OCI-LY1 (cell line): Measurements from ENCODE around the gene SNX27.

Experiments used
- H2AFZ ChIP-seq: fragments of 200-600 bp; sonication (generic), shearing (Covaris generic); 2 replicates; pipeline ENCODE4 v1.6.0; 2014; ENCODE audit warnings: antibody characterized with exemption, mild to moderate bottlenecking, low read length
- H3F3A ChIP-seq: fragments of 200-600 bp; sonication (generic), shearing (Covaris generic); 2 replicates; pipeline ENCODE4 v1.6.0; 2014; ENCODE audit warnings: mild to moderate bottlenecking, antibody characterized with exemption, low read length, moderate library complexity; ENCODE audit not compliant: insufficient read depth
- H3K27ac ChIP-seq: fragments of 200-600 bp; sonication (generic); 2 replicates; pipeline ENCODE4 v1.5.1; 2014; ENCODE audit warnings: low read length, mixed run types, mild to moderate bottlenecking, low read depth; ENCODE audit not compliant: poor library complexity, severe bottlenecking
- H3K27me3 ChIP-seq: fragments of 200-600 bp; sonication (generic); 2 replicates; pipeline ENCODE4 v1.6.0; 2014; ENCODE audit warnings: antibody characterized with exemption, mild to moderate bottlenecking, low read length, moderate library complexity; ENCODE audit not compliant: insufficient read depth
- H3K36me3 ChIP-seq: fragments of 200-600 bp; sonication (generic); 2 replicates; pipeline ENCODE4 v1.6.1; 2014; ENCODE audit warnings: mild to moderate bottlenecking, antibody characterized with exemption, low read length, moderate library complexity, mixed read lengths; ENCODE audit not compliant: insufficient read depth
- H3K4me1 ChIP-seq: fragments of 200-600 bp; sonication (generic); 2 replicates; pipeline ENCODE4 v1.5.1; 2014; ENCODE audit warnings: mild to moderate bottlenecking, low read length, moderate library complexity; ENCODE audit not compliant: insufficient read depth, severe bottlenecking
- H3K4me2 ChIP-seq: fragments of 200-600 bp; sonication (generic), shearing (Covaris generic); 2 replicates; pipeline ENCODE4 v1.6.1; 2014; ENCODE audit warnings: low read length
- H3K4me3 ChIP-seq: fragments of 200-600 bp; sonication (generic); 2 replicates; pipeline ENCODE4 v1.5.1; 2014; ENCODE audit warnings: low read length, low read depth, mild to moderate bottlenecking, mixed read lengths; ENCODE audit not compliant: poor library complexity, severe bottlenecking
- H3K79me2 ChIP-seq: fragments of 200-600 bp; shearing (Covaris generic); 2 replicates; pipeline ENCODE4 v1.6.1; 2016; ENCODE audit warnings: mixed run types, low read length, mixed read lengths; ENCODE audit not compliant: insufficient read depth
- H3K9ac ChIP-seq: fragments of 200-600 bp; sonication (generic), shearing (Covaris generic); 2 replicates; pipeline ENCODE4 v1.6.1; 2014; ENCODE audit warnings: mild to moderate bottlenecking, low read length, mixed read lengths
- H3K9me2 ChIP-seq: fragments of 200-600 bp; sonication (generic), shearing (Covaris generic); 2 replicates; pipeline ENCODE4 v1.6.1; 2014; ENCODE audit warnings: low read depth, mild to moderate bottlenecking, low read length, mixed read lengths
- H3K9me3 ChIP-seq: fragments of 200-600 bp; shearing (Covaris generic); 2 replicates; pipeline ENCODE4 v1.6.1; 2014; ENCODE audit warnings: low read length, mixed read lengths
- H4K20me1 ChIP-seq: fragments of 200-600 bp; sonication (generic), shearing (Covaris generic); 2 replicates; pipeline ENCODE4 v1.6.0; 2016; ENCODE audit warnings: mild to moderate bottlenecking, low read length; ENCODE audit not compliant: insufficient read depth
- CTCF ChIP-seq: fragments of 200-600 bp; sonication (generic), shearing (Covaris generic); IDR thresholded peaks from 2 replicates; pipeline ENCODE4 v1.5.1; 2017; ENCODE audit warnings: mild to moderate bottlenecking, antibody characterized with exemption, low read length, moderate library complexity, mixed read lengths
- EZH2 ChIP-seq: fragments of 200-600 bp; sonication (generic), shearing (Covaris generic); IDR thresholded peaks from 2 replicates; pipeline ENCODE4 v1.8.0; 2017; ENCODE audit warnings: borderline replicate concordance, mixed run types, mild to moderate bottlenecking, antibody characterized with exemption, low read length, moderate library complexity, mixed read lengths

Gene SNX27

GRCh38 chr1:151574575-151575529, 37.0 kb upstream of the SNX27 start:
- Histone ChIP-seq H3K27ac (no peak overlapping the region), H3K36me3 (0 out of 2 replicates have a peak, but pooled peaks cover under 1% of the 10 kb centered on the region)

DNA sequence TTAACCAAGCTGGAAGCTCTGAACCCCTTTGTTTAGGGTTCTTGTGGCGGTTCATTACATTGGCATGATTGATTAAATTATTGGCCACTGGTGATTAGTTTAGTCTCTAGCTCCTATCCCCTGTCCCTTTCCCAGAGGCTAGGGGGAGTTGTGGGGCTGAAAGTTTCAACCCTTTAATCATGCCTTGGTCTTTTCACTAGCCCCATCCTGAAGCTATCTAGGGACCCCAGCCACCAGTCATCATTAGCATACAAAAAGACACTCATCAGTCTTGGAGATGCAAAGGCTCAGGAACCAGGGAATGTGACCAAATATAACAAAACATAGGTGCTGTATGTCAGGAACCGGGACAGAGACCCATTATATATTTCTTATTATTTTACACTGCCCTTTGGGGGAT, 34.7 kb upstream of the SNX27 start:
- 0 out of 2 replicates have a peak, but pooled peaks cover 3% of the 10 kb centered on the region for H3K36me3 ChIP-seq
- no peaks in the 10 kb centered on the region for H3F3A ChIP-seq
- H3K4me2 ChIP-seq: no peak overlapping the region
- no peaks in the 10 kb centered on the region for H3K4me1 ChIP-seq
- no peaks in the 10 kb centered on the region for H3K9me2 ChIP-seq
- H4K20me1 ChIP-seq: no peaks in the 10 kb centered on the region
- H3K4me3 ChIP-seq: no peak overlapping the region
- H3K79me2 ChIP-seq: no peaks in the 10 kb centered on the region
- TF ChIP-seq EZH2: no peak
- no peak for TF ChIP-seq CTCF
- H3K27ac ChIP-seq: no peak overlapping the region
- H3K27me3 ChIP-seq: no peaks in the 10 kb centered on the region
- no peak overlapping the region for H3K9ac ChIP-seq
- H3K9me3 ChIP-seq: no peaks in the 10 kb centered on the region
- no peak overlapping the region for H2AFZ ChIP-seq

More at GRCh38 chr1:151574575-151575529, 37.0 kb upstream of the SNX27 start:
- H3K4me1 ChIP-seq: no peaks in the 10 kb centered on the region
- no peak overlapping the region for H3K4me3 ChIP-seq
- no peak overlapping the region for H3K4me2 ChIP-seq
- H3K27me3 ChIP-seq: no peaks in the 10 kb centered on the region
- TF ChIP-seq EZH2: no peak
- no peak for TF ChIP-seq CTCF
- H3K79me2 ChIP-seq: no peaks in the 10 kb centered on the region
- no peaks in the 10 kb centered on the region for H3K9me3 ChIP-seq
- H3K9me2 ChIP-seq: no peaks in the 10 kb centered on the region
- H3K9ac ChIP-seq: no peak overlapping the region
- H4K20me1 ChIP-seq: no peaks in the 10 kb centered on the region
- no peak overlapping the region for H2AFZ ChIP-seq
- no peaks in the 10 kb centered on the region for H3F3A ChIP-seq

DNA sequence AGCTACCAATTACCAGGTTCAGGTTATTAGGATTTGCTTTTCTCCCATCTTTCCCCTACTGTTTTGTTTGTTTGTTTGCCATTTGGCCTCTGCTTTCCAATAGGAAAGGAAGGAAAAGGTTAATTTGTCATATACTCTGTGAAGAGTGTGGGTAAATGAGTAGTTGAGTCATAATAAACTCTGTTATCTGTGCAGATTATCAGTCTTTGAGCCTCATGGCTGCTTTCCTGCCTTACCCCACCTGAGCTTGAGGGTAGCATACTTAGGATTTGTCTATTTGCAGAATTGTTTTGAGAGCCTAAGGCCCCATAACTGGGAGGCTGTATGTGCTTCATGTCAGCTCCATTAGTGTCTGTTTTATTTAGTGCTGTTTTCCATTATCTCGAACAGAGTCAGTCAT, 32.9 kb upstream of the SNX27 start:
- Histone ChIP-seq H3K9me2 (no peaks in the 10 kb centered on the region), H3K4me2 (no peak overlapping the region), H3K36me3 (0 out of 2 replicates have a peak, but pooled peaks cover 3% of the 10 kb centered on the region)

More for the DNA sequence above, 32.9 kb upstream of the SNX27 start:
- Histone ChIP-seq H4K20me1 (no peaks in the 10 kb centered on the region), H3K79me2 (no peaks in the 10 kb centered on the region), H3K4me1 (no peaks in the 10 kb centered on the region), H3K27me3 (no peaks in the 10 kb centered on the region), H3K9ac (no peak overlapping the region), H3K9me3 (no peaks in the 10 kb centered on the region), H3K27ac (no peak overlapping the region), H3F3A (no peaks in the 10 kb centered on the region), H3K4me3 (no peak overlapping the region), H2AFZ (no peak overlapping the region)
- TF ChIP-seq EZH2 (no peak), CTCF (no peak)
